Stomach (tissue), 4 donors: Measurements from ENCODE around the gene THSD4.

Source experiments
- EP300 ChIP-seq: sonication (generic); formaldehyde crosslinking; IDR thresholded peaks from one replicate; pipeline ENCODE4 v1.6.1; 2017; ENCODE audit warnings: antibody characterized with exemption
- POLR2A ChIP-seq, 4 donors: fragments of 450-650 bp; IDR thresholded peaks; one replicate each; pipeline ENCODE4 v1.6.1; 2016; ENCODE audit warnings: antibody characterized with exemption in 4 of 4, control low read depth in 2 of 4, mild to moderate bottlenecking in 1 of 4, moderate library complexity in 1 of 4
- POLR2AphosphoS5 ChIP-seq, 3 donors: sonication (generic); formaldehyde crosslinking; IDR thresholded peaks; one replicate each; pipeline ENCODE4 v1.6.1; 2016; ENCODE audit warnings: antibody characterized with exemption in 3 of 3
- TF ChIP-seq, protein P1 (sequence below), 7 experiments: fragments of 450-650 bp in 4 of 7; fragments of 200-600 bp in 3 of 7; sonication (generic) in 3 of 7; IDR thresholded peaks; one replicate each; pipeline ENCODE4 v1.5.1; 2016 to 2019; ENCODE audit warnings: antibody characterized with exemption in 7 of 7, control low read depth in 2 of 7, mild to moderate bottlenecking in 1 of 7

DNA sequence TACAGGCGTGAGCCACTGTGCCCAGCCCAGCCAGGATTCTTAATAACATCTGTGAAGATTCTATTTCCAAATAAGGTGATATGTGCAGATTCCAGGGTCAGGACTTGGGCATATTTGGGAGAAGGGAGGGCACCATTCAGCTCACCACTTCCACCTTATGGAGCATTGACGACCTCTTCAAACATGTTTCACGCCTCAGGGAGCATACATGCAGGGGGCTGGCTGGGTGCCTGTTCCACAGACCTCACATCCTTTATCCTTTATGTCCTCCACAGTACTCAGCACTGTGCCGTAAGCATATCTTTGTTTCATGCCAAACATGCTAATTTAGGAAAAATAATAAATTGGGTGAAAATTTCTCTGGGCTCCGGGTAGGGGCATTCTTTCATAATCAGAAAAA lies 229.0 kb downstream of the THSD4 start:
- TF ChIP-seq POLR2A (IDR thresholded peaks at IDR 0.05) (no peak), POLR2AphosphoS5 (IDR thresholded peaks at IDR 0.05) (no peak), EP300 (no peak)
- TF ChIP-seq, protein P1, sequence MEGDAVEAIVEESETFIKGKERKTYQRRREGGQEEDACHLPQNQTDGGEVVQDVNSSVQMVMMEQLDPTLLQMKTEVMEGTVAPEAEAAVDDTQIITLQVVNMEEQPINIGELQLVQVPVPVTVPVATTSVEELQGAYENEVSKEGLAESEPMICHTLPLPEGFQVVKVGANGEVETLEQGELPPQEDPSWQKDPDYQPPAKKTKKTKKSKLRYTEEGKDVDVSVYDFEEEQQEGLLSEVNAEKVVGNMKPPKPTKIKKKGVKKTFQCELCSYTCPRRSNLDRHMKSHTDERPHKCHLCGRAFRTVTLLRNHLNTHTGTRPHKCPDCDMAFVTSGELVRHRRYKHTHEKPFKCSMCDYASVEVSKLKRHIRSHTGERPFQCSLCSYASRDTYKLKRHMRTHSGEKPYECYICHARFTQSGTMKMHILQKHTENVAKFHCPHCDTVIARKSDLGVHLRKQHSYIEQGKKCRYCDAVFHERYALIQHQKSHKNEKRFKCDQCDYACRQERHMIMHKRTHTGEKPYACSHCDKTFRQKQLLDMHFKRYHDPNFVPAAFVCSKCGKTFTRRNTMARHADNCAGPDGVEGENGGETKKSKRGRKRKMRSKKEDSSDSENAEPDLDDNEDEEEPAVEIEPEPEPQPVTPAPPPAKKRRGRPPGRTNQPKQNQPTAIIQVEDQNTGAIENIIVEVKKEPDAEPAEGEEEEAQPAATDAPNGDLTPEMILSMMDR (IDR thresholded peaks at IDR 0.05) = no peak
